Adrenal gland (tissue), 12 donors: ENCODE data around the gene VPS8. TPM values are rescaled to one million over a fixed set of nuclear protein-coding genes. Genes with fewer than 3 reads are reported as not detected.

Experiments used
- DNase-seq, 7 donors: peaks; one replicate each; pipeline ENCODE4 v3.0.0-alpha.2; 2019 to 2020
- H3K27ac ChIP-seq, 5 donors: fragments of 200-600 bp; sonication (generic) in 4 of 5; 1 replicate in 3 of 5; 2 replicates in 2 of 5; pipeline versions ENCODE4 v1.5.1 to v1.8.0; 2016 to 2020; ENCODE audit warnings: mild to moderate bottlenecking in 1 of 5
- H3K27me3 ChIP-seq: fragments of 200-600 bp; 2 replicates; pipeline ENCODE4 v1.8.0; 2021
- H3K36me3 ChIP-seq, 2 donors: fragments of 200-600 bp; replicated peaks in 1 of 2; 1 replicate in 1 of 2; 2 replicates in 1 of 2; pipeline versions ENCODE4 v1.5.1 to v1.8.0; 2018 to 2022
- H3K4me1 ChIP-seq, 2 donors: fragments of 200-600 bp; replicated peaks in 1 of 2; 1 replicate in 1 of 2; 2 replicates in 1 of 2; pipeline versions ENCODE4 v1.5.1 to v1.8.0; 2018 to 2021
- H3K4me3 ChIP-seq, 4 donors: fragments of 200-600 bp; sonication (generic) in 3 of 4; one replicate each; pipeline ENCODE4 v1.5.1; 2016 to 2018
- H3K9me3 ChIP-seq, 3 donors: fragments of 200-600 bp; sonication (generic) in 1 of 3; replicated peaks in 1 of 3; 1 replicate in 2 of 3; 2 replicates in 1 of 3; pipeline versions ENCODE4 v1.5.1 to v1.8.0; 2016 to 2021
- CTCF ChIP-seq, 6 experiments: fragments of 450-650 bp in 4 of 6; fragments of 200-600 bp in 2 of 6; sonication (generic) in 1 of 6; IDR thresholded peaks; 1 replicate in 5 of 6; 2 replicates in 1 of 6; pipeline versions ENCODE4 v1.5.1 to v1.8.0; 2016 to 2021; ENCODE audit warnings: antibody characterized with exemption in 6 of 6, mild to moderate bottlenecking in 2 of 6, moderate library complexity in 1 of 6
- POLR2A ChIP-seq, 2 donors: fragments of 450-650 bp; IDR thresholded peaks; one replicate each; pipeline ENCODE4 v1.6.1; 2017; ENCODE audit warnings: antibody characterized with exemption in 2 of 2, mild to moderate bottlenecking in 2 of 2, moderate library complexity in 1 of 2
- WGBS, 4 donors: extraction: QIAGEN DNeasy Blood & Tissue Kit in 2 of 4; methylation state at CpG; one replicate each; pipeline versions ENCODE4 v1.1.5 to v1.1.7; 2013 to 2017; 5-methylcytosine and 5-hydroxymethylcytosine counted together
- intact Hi-C, 2 donors: fragments of 100-400 bp; cut with DNase I; formaldehyde crosslinking; loops; one replicate each; pipeline versions ENCODE4 v1.14.1 to v1.15.0; 2022 to 2023
- polyA plus RNA-seq, 3 donors: library from polyadenylated mRNA; stranded (reverse); fragments of 200-250 nt in 2 of 3; fragments of 350-450 nt in 1 of 3; fragmentation: Illumina TruSeq in 1 of 3; extraction: RNeasy Lipid Tissue Mini Kit (QIAGEN cat#74804) in 1 of 3; gene quantifications; one replicate each; pipeline ENCODE4 v1.2.3, GENCODE V29; 2013 to 2014
- total RNA-seq, 9 donors: library from RNA; depleted of rRNA in 4 of 9; stranded (reverse); fragments of >200 nt in 4 of 9; fragments of 120-200 nt in 1 of 9; fragmentation: NEBNext Ultra II Directional in 1 of 9; extraction: Animal tissue kit (Norgen Biotek cat#: 25700) in 1 of 9; gene quantifications; one replicate each; pipeline versions ENCODE4 v1.1.0 to v1.2.4, GENCODE V29; 2013 to 2023
- donor health status: healthy with polysubstance abuse.
- donor health status: Bipolar disorder and iron deficiency.
- donor health status: DM: yes; HTN: yes; CAD: no.
- donor health status: DM: no; HTN: no; CAD: no.
- donor health status: DM: no; HTN: no; CAD: no.
- donor health status: DM: yes; HTN: yes; CAD: no.

The VPS8 gene
- total and polyA plus RNA-seq, 12 donors, result 17.6 to 96.4 (median 33.9) TPM

DNA sequence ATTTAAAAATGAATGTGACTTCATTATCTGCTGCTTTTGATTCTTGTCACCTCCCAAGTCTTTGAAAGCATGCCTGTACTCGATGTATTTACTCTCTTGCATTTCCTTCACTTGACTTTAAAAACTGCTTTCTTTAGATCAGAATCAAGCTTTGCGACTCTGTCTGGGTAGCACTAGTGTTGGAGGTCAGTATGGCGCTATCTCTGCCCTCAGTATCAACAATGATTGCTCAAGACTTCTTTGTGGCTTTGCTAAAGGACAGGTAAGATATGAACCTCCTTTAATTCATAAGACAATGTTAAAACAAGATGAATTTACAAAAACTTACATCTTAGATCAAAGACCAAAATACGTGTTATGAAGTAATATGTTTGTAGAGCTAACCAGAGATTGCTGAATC is 37.0 kb downstream of the VPS8 start:
- Histone ChIP-seq H3K9me3 (no peaks in the 10 kb centered on the region), H3K4me1 (no peaks in the 10 kb centered on the region), H3K27ac (no peak overlapping the region), H3K27me3 (no peaks in the 10 kb centered on the region), H3K4me3 (no peak overlapping the region), H3K36me3 (peaks cover 0 to 13% of the 10 kb centered on the region in 2 donors)
- no peak for DNase-seq
- 96 to 97% (median 97%) methylated on average over 4 of the region's 4 CpGs for WGBS, 4 donors
- intact Hi-C loops, result no loop called here
- TF ChIP-seq POLR2A (IDR thresholded peaks at IDR 0.05) (no peak), CTCF (IDR thresholded peaks at IDR 0.05) (no peak)

DNA sequence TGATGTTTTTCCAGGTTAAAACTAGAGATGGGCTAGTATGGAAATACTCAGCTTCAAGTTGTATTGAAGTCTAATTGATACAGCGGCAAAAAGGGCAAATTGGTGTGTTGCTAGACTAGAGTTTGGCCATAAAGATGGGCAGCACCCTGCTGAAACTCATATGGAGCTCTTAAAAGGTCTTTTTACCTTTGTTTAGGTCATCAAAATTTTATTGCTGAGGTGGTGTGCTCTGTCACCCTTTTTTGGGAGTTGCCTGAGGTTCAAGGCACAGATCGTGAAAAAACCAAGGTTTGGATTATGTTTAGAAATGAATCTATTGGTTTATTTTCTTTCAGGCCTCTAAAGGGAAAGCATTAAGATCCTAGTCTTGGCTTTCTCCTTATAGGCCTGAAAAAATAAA is 38.2 kb downstream of the VPS8 start:
- Histone ChIP-seq H3K27me3 (no peaks in the 10 kb centered on the region), H3K9me3 (no peaks in the 10 kb centered on the region), H3K36me3 (peaks cover 0 to 24% of the 10 kb centered on the region in 2 donors), H3K4me1 (no peaks in the 10 kb centered on the region), H3K27ac (no peak overlapping the region), H3K4me3 (no peak overlapping the region)
- DNase-seq, result no peak
- intact Hi-C loops, result no loop called here
- TF ChIP-seq CTCF (IDR thresholded peaks at IDR 0.05), result no peak
- no peak for TF ChIP-seq POLR2A (IDR thresholded peaks at IDR 0.05)
- WGBS, 4 donors, result 92 to 100% (median 99%) methylated on average over 2 of the region's 2 CpGs

DNA sequence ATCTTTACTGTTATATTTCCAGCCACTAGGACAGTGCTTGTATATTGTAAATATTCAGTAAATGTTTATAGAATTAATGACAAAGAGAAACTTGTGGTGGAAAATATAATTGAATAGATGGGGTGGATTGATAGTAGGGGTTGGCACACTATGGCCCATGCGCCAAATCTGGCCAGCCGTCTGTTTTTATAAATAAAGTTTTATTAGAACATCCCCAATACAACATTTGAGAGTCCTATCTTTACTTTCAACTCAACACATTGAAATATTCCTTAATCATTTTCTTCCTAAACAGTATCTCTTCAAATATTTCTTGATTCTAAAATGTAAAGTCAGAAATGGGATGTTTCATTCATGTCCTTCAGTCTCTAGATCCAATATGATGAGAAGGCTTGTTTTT is 45.1 kb downstream of the VPS8 start:
- TF ChIP-seq POLR2A (IDR thresholded peaks at IDR 0.05), result no peak
- no peak for TF ChIP-seq CTCF (IDR thresholded peaks at IDR 0.05)
- H3K4me3 ChIP-seq, result no peak overlapping the region
- H3K36me3 ChIP-seq, result peaks cover 0 to 50% of the 10 kb centered on the region in 2 donors
- no peak overlapping the region for H3K27ac ChIP-seq
- no peaks in the 10 kb centered on the region for H3K27me3 ChIP-seq
- no peaks in the 10 kb centered on the region for H3K9me3 ChIP-seq
- intact Hi-C loops, result no loop called here
- 97 to 100% (median 98%) methylated on average over 2 of the region's 2 CpGs for WGBS, 4 donors
- DNase-seq, result no peak
- no peaks in the 10 kb centered on the region for H3K4me1 ChIP-seq

GRCh38 chr3:184864000-184864399 is 52.0 kb downstream of the VPS8 start:
- Histone ChIP-seq H3K4me3 (no peak overlapping the region), H3K36me3 (peaks cover 0 to 12% of the 10 kb centered on the region in 2 donors), H3K27ac (no peak overlapping the region), H3K9me3 (no peaks in the 10 kb centered on the region), H3K27me3 (no peaks in the 10 kb centered on the region), H3K4me1 (no peaks in the 10 kb centered on the region)
- no peak for TF ChIP-seq CTCF (IDR thresholded peaks at IDR 0.05)
- no peak for TF ChIP-seq POLR2A (IDR thresholded peaks at IDR 0.05)
- intact Hi-C loops, result no loop called here
- no peak for DNase-seq
